Skeletal muscle tissue (tissue), 4 donors: ENCODE data around the gene ZNF497. TPM values are rescaled to one million over a fixed set of nuclear protein-coding genes. Genes with fewer than 3 reads are reported as not detected.
A peak's percentile ranks its signal among the peaks of the same experiment; 100 is the strongest.
"Not testable (repeated sequence)": the region's sequence is repeated elsewhere in the genome, so short reads cannot be mapped to it uniquely, and the experiment has no call there.

Experiments
- H3K27ac ChIP-seq: one replicate; pipeline ENCODE4 v1.7.0; 2013; ENCODE audit warnings: mild to moderate bottlenecking, low read depth, low read length, inconsistent platforms
- H3K27me3 ChIP-seq, 3 donors: one replicate each; pipeline ENCODE4 v1.7.0; 2013; ENCODE audit warnings: low read length in 3 of 3; ENCODE audit not compliant: control insufficient read depth in 3 of 3, insufficient read depth in 3 of 3
- H3K36me3 ChIP-seq, 3 donors: one replicate each; pipeline ENCODE4 v1.7.0; 2013; ENCODE audit warnings: low read length in 3 of 3; ENCODE audit not compliant: control insufficient read depth in 3 of 3, insufficient read depth in 3 of 3
- H3K4me1 ChIP-seq, 3 donors: one replicate each; pipeline ENCODE4 v1.7.0; 2013; ENCODE audit warnings: low read length in 3 of 3, mild to moderate bottlenecking in 3 of 3; ENCODE audit not compliant: control insufficient read depth in 3 of 3, insufficient read depth in 3 of 3
- H3K4me3 ChIP-seq, 3 donors: one replicate each; pipeline ENCODE4 v1.7.0; 2013; ENCODE audit warnings: low read length in 3 of 3
- H3K9ac ChIP-seq, 3 donors: one replicate each; pipeline ENCODE4 v1.7.0; 2013; ENCODE audit warnings: low read length in 3 of 3, mild to moderate bottlenecking in 3 of 3, moderate library complexity in 2 of 3, low read depth in 1 of 3
- H3K9me3 ChIP-seq, 3 donors: one replicate each; pipeline ENCODE4 v1.7.0; 2013; ENCODE audit warnings: low read length in 3 of 3; ENCODE audit not compliant: control insufficient read depth in 3 of 3
- total RNA-seq: library from RNA; depleted of rRNA; stranded (reverse); fragments of >200 nt; gene quantifications from one replicate; pipeline ENCODE4 v1.2.3, GENCODE V29; 2014
- donor health status: Osteomylitis.

The ZNF497 gene
- 2.1 TPM for total RNA-seq

DNA sequence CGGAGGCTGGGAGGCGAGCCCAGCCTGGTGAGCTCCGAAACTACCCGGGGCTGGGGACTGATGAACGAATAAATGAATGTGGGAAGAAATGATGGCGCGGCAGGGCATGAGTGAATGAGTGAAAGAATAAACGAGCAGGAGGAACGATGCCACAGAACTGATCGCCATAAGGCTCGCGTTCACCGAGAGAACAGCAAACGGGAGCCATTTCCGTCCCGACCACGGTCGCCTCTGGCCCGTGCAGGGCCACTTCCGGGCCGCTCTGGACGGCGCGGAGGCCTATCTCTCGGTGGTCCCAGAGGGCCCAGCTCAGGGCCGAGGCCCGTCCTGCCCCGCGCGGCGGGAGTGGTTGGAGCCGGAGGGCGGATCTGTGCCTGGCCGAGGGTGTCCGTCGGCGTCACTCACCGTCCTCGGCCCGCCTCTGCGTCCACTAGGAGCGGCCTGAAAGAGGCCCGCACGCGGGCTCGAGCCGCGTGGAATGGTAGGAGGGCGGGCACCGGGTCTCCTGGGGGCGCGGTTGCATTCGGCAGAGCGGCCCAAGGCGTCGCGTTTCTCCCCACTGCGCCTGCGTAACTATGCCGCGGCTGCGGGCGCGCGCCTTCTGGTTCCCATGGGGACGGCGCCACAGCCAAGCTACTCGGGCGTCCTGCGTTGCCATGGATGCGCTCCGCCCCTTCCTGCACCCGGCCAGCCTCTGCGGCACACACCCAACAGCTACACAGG is at the start of gene ZNF497:
ZNF497 (minus strand) TSS at position 480 of the 723 bp plus-strand sequence. CDS start 5,116 bp downstream, outside the sequence.
- H3K27me3 ChIP-seq: peaks cover 5 to 12% (median 6%) of the 10 kb centered on the region in 3 donors
- H3K27ac ChIP-seq: peak within 1 kb of the TSS; percentile 96
- peak within 1 kb of the TSS; percentile 97 to 100 (median 98) for H3K4me3 ChIP-seq
- H3K9me3 ChIP-seq: no peaks in the 10 kb centered on the region
- peaks cover 4 to 14% (median 11%) of the 10 kb centered on the region in 3 donors for H3K4me1 ChIP-seq
- peaks cover 0 to 5% (median 4%) of the 10 kb centered on the region in 3 donors for H3K36me3 ChIP-seq
- H3K9ac ChIP-seq: peak within 1 kb of the TSS; percentile 90 to 99 (median 97)

DNA sequence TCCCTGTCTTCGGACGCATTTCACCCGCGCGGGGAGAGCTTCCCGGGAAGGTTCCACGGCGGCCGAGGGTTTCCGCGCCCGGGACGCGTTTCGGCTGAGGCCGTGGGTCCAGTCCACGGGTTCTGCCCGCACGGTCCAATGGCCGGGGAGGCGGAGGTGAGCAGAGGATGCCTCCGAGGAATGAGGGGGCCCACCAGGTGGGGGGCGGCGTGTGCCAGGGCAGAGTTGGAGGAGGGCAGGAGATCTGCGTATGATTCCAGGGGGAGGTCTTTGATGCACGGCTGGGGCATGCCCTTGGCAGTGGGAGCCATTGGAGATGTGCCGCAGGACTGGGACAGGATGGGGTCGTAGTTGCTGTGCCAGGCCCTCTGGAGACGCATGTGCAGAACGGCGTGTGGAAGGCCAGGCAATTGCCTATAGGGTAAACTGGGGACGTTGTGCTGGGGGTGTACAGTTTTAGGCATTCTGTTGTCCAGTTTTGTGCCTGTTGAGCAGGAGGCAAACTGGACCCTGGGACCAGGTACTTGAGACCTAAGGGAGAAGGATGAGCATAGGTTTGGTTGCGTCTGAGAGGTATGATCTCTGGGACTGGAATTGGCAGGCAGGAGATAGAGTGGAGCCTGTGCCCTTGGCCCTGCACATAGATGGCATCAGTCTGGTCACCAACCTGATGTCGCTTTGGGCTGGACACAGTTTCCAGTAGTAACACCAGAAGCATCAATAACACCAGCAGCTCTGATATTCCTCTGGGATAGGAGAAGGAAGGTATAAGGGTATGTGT is 46.6 kb upstream of the ZNF497 start:
- Histone ChIP-seq H3K9ac (peak overlapping the region; percentile 91 to 96 (median 96)), H3K9me3 (no peaks in the 10 kb centered on the region), H3K4me1 (peaks cover 23 to 38% (median 25%) of the 10 kb centered on the region in 3 donors), H3K4me3 (peak overlapping the region; percentile 89 to 98 (median 96)), H3K27ac (peak overlapping the region; percentile 91), H3K27me3 (no peaks in the 10 kb centered on the region), H3K36me3 (peaks cover 0 to 3% (median 0%) of the 10 kb centered on the region in 3 donors)

DNA sequence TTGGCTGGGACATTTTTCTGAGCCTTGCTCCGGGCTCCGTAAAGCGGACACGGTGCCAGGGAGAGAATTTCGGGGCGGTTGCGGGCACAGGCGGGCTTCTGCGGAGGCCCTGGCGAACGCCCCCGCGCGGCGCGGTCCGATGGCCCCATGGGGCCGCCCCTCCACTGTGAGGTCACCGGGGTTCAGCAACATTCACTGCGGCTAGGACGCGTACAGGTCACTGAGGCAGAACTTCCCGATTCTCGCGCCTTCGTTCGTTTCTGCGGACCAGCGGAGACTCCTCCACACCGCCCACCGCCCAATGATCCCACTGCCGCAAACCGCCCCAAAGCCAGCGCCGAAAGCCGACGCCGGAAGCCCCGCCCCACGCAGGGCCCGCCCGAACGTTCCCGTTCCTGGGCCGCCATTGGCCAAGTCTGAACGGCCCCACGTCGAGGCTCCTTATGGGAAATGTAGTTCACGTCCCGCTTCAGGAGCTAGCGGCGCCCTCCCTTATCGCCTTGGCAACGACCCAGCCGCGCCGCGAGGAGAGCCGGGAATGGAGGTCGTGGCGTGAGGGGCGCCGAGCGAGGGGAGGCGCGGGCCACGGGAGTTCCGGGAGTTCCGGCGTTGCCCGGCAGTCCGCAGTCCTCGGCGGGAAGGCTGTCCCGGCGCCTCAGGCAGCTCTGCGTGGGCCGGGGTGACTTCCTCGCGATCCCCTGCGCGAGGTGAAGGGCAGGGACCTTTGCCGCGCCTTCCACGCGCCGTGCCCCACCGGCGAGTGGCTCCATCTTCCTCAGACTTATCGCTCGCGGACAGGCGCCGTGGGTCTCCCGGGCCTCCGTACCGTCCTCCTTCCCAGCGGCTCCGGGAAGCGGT is 45.8 kb upstream of the ZNF497 start, which contains the start of gene ZNF584:
ZNF584 (plus strand) TSS at position 498 of the 858 bp plus-strand sequence. CDS start 499 bp downstream, outside the sequence.
- H3K9ac ChIP-seq: peak within 1 kb of the TSS; percentile 91 to 96 (median 96)
- peaks cover 0 to 3% (median 0%) of the 10 kb centered on the region in 3 donors for H3K36me3 ChIP-seq
- no peaks in the 10 kb centered on the region for H3K9me3 ChIP-seq
- peak within 1 kb of the TSS; percentile 89 to 98 (median 96) for H3K4me3 ChIP-seq
- peak within 1 kb of the TSS; percentile 91 for H3K27ac ChIP-seq
- peaks cover 23 to 38% (median 25%) of the 10 kb centered on the region in 3 donors for H3K4me1 ChIP-seq
- no peaks in the 10 kb centered on the region for H3K27me3 ChIP-seq

DNA sequence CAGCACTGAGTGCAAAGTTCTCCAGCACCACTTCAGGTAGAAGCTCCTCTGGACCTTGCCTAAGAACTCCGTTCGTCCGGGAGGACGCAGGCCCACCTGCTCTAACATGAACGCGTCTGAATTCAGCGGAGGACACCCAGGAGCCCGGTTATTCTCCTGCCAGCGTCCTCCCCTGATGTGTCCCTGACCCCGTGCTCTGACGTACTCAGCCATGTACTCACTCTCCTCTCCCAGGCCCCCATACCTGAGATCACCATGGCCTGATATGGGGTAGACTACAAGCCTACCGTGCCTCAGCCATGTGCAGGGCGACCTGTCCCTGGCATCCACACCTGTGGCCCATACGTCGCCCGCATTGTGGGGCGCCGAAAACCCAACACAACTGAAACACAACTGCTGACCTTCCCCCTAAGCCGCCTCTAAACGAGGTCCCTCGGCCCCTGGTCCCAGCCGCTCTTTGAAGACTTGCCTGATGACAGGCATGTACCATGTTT is 45.2 kb upstream of the ZNF497 start:
- Histone ChIP-seq H3K27me3 (no peaks in the 10 kb centered on the region), H3K4me1 (peaks cover 23 to 38% (median 25%) of the 10 kb centered on the region in 3 donors), H3K9ac (peak overlapping the region; percentile 91 to 96 (median 96)), H3K27ac (peak overlapping the region; percentile 91), H3K4me3 (peak overlapping the region; percentile 89 to 98 (median 96)), H3K36me3 (peaks cover 0 to 3% (median 0%) of the 10 kb centered on the region in 3 donors), H3K9me3 (no peaks in the 10 kb centered on the region)

DNA sequence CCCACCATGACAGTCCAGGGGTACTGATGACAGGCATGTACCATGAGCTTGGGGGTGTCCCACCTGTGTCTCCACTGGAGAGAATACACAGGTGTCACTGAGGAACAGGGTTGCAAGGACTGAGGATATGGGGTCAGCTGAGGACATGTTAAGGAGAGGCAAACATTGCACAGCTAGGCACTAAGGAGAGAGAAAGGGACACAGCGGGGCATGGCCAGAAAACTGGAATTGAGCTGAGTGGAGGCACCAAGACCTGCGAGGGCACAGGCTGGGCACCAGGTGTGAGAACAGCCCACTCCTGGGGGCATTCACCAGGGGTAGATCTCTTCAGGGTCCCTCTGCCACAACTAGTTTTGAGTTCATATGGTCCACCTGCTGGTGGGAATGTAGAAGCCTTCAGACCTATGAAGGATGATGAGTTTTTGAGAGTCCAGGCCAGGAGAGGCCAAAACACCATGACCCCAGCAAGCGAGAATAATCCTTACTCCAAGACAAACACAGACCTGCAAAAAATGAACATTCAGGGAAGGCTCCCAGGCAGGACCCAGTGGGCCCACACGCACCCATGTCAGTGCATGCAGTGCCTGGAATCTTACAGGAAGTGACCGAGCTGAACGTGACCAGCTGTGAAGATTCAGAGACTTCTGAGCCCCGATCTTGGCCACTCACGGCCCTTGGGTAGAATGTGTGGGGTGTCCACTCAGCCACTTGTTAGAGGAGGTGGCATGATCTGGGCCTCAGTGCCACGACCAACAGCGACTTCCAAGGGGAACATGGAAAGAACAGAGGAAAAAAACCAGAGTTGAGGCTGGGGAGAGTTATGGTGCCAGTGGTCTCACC is 44.5 kb upstream of the ZNF497 start:
- Histone ChIP-seq H3K9ac (peak overlapping the region in 2 of 3 donors; percentile 96), H3K4me3 (peak overlapping the region; percentile 89 to 98 (median 96))

DNA sequence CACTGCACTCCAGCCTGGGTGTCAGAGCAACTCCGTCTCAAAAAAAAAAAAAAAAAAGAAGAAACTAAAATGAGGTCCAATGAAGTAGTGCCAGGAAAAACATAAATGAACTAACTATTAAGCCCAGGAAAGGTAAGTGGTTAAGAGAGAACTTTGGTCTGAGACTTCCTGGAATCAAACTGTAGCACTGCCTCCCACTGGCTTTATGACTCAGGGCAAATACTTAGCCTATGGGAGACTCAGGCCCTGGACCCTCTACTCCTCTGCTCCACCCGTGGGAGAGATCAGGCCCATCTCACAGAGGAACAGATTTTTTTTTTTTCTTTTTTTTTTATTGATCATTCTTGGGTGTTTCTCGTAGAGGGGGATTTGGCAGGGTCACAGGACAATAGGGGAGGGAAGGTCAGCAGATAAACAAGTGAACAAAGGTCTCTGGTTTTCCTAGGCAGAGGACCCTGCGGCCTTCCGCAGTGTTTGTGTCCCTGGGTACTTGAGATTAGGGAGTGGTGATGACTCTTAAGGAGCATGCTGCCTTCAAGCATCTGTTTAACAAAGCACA is 41.4 kb upstream of the ZNF497 start:
- not testable (repeated sequence) for H3K36me3 ChIP-seq, H3K27ac ChIP-seq, H3K9ac ChIP-seq, H3K27me3 ChIP-seq, H3K4me3 ChIP-seq, H3K9me3 ChIP-seq
- peaks cover 23 to 41% (median 26%) of the 10 kb centered on the region in 3 donors for H3K4me1 ChIP-seq

More for the DNA sequence above, 44.5 kb upstream of the ZNF497 start:
- Histone ChIP-seq H3K27me3 (no peaks in the 10 kb centered on the region), H3K9me3 (no peaks in the 10 kb centered on the region), H3K36me3 (peaks cover 0 to 3% (median 0%) of the 10 kb centered on the region in 3 donors), H3K4me1 (peaks cover 24 to 39% (median 25%) of the 10 kb centered on the region in 3 donors), H3K27ac (no peak overlapping the region)

DNA sequence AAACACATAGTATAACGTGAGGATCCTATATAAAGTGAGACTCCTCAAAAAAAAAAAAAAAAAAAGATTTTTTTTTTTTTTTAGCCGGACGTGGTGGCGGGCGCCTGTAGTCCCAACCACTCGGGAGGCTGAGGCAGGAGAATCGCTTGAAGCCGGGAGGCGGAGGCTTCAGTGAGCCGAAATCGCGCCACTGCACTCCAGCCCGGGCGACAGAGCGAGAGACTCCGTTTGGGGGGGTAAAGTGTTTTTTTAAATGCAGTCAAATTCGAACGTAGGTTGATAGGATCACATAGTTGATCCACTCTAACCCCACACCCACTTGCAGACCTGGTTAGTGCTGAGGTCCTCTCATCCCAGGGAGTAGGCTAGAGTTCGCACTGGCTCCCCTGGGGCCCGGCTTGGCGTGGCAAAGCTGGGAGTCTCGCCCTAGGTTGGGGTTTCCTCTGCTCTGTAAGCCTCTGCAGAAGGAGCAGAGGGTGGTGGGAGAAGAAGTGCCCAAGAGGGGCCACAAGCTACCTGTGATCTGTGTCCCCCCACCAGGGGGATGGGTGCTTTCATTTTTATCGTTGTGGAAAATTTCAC is 39.4 kb upstream of the ZNF497 start:
- Histone ChIP-seq H3K4me3 (peak overlapping the region in 1 of 3 donors; percentile 71), H3K27ac (no peak overlapping the region), H3K9me3 (no peaks in the 10 kb centered on the region), H3K4me1 (peaks cover 12 to 22% (median 16%) of the 10 kb centered on the region in 3 donors), H3K27me3 (peaks cover 10 to 24% (median 17%) of the 10 kb centered on the region in 3 donors), H3K9ac (no peak overlapping the region), H3K36me3 (peaks cover 0 to 3% (median 0%) of the 10 kb centered on the region in 3 donors)
